Measurements from ENCODE around the gene PLSCR5.

The PLSCR5 gene

GRCh38 chr3:146561463-146561862 is 43.7 kb downstream of the PLSCR5 start:
- Mint-ChIP-seq H3K27me3 (peaks cover 20% of the 10 kb centered on the region), H3K27ac (no peak overlapping the region), H3K4me1 (no peaks in the 10 kb centered on the region), H3K9me3 (no peaks in the 10 kb centered on the region), H3K4me3 (no peak overlapping the region), H3K36me3 (no peaks in the 10 kb centered on the region)
- ATAC-seq, result no peak

GRCh38 chr3:146560678-146561077 is 44.5 kb downstream of the PLSCR5 start:
- Mint-ChIP-seq H3K9me3 (no peaks in the 10 kb centered on the region), H3K27ac (no peak overlapping the region), H3K27me3 (peaks cover 20% of the 10 kb centered on the region), H3K4me1 (no peaks in the 10 kb centered on the region), H3K4me3 (no peak overlapping the region), H3K36me3 (no peaks in the 10 kb centered on the region)
- ATAC-seq, result no peak

DNA sequence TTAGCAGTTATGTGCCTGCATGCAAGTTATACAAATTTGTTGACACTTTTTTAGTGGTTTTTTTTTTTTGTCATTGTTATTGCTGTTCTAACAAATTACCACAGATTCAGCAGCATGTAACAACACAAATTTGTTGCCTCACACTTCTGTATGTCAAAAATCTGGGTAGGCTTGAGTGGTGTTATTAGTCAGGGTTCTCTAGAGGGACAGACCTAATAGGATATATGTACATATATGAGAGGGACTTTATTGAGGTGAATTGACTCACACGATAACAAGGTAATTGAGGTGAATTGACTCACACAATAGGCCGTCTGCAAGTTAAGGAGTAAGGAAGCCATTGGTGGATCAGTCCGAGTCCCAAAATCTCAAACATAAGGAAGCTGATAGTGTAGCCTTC is 45.8 kb downstream of the PLSCR5 start:
- ATAC-seq, result no peak
- no peaks in the 10 kb centered on the region for H3K4me1 Mint-ChIP-seq
- H3K27me3 Mint-ChIP-seq, result peaks cover 20% of the 10 kb centered on the region
- no peak overlapping the region for H3K4me3 Mint-ChIP-seq
- H3K36me3 Mint-ChIP-seq, result no peaks in the 10 kb centered on the region
- H3K27ac Mint-ChIP-seq, result no peak overlapping the region
- H3K9me3 Mint-ChIP-seq, result no peaks in the 10 kb centered on the region

GRCh38 chr3:146558781-146559180 is 46.4 kb downstream of the PLSCR5 start:
- peaks cover 20% of the 10 kb centered on the region for H3K27me3 Mint-ChIP-seq
- H3K4me1 Mint-ChIP-seq, result no peaks in the 10 kb centered on the region
- no peaks in the 10 kb centered on the region for H3K9me3 Mint-ChIP-seq
- H3K4me3 Mint-ChIP-seq, result no peak overlapping the region
- no peak for ATAC-seq
- no peaks in the 10 kb centered on the region for H3K36me3 Mint-ChIP-seq
- no peak overlapping the region for H3K27ac Mint-ChIP-seq

GRCh38 chr3:146557745-146558144 is 47.4 kb downstream of the PLSCR5 start:
- ATAC-seq, result no peak
- H3K4me1 Mint-ChIP-seq, result no peaks in the 10 kb centered on the region
- no peaks in the 10 kb centered on the region for H3K36me3 Mint-ChIP-seq
- peaks cover 13% of the 10 kb centered on the region for H3K27me3 Mint-ChIP-seq
- no peak overlapping the region for H3K4me3 Mint-ChIP-seq
- H3K27ac Mint-ChIP-seq, result no peak overlapping the region
- H3K9me3 Mint-ChIP-seq, result no peaks in the 10 kb centered on the region

GRCh38 chr3:146555311-146555710 is 49.8 kb downstream of the PLSCR5 start:
- no peaks in the 10 kb centered on the region for H3K9me3 Mint-ChIP-seq
- H3K27ac Mint-ChIP-seq, result no peak overlapping the region
- peaks cover 11% of the 10 kb centered on the region for H3K4me1 Mint-ChIP-seq
- no peaks in the 10 kb centered on the region for H3K36me3 Mint-ChIP-seq
- H3K27me3 Mint-ChIP-seq, result no peaks in the 10 kb centered on the region
- ATAC-seq, result no peak
- H3K4me3 Mint-ChIP-seq, result no peak overlapping the region

DNA sequence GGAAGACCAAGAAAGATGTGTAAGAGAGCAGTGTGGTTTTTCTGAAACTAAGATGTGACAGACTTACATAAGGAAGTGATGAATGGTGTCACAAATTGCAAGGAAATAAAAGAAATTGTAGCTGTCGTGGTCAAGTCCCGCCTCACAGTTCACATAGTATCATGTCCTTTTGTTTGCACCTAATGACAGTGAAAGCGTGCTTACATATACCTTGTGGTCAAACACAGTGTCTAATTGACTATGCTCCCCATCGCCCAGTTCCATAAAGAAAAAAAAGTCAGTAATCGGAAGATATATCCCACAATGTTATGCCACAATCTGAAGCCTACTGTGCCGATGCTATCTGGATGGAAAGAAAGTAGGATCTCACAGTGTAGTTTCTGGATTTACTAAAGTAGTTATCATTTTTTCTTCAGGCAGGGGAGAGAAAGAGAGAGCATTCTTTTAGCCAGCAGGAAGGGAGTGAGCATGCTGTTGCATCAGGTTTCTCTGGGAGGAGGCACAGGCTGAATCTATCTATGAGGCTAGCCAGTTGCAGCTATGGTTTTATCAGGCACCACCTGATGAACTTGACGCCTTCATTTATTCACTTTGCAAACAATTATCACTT is 50.9 kb downstream of the PLSCR5 start:
- Mint-ChIP-seq H3K4me1 (peaks cover 15% of the 10 kb centered on the region), H3K27me3 (no peaks in the 10 kb centered on the region), H3K36me3 (no peaks in the 10 kb centered on the region), H3K4me3 (no peak overlapping the region), H3K9me3 (no peaks in the 10 kb centered on the region), H3K27ac (no peak overlapping the region)
- ATAC-seq, result no peak

GRCh38 chr3:146550743-146551510 is 54.2 kb downstream of the PLSCR5 start:
- H3K36me3 Mint-ChIP-seq, result no peaks in the 10 kb centered on the region
- no peak overlapping the region for H3K4me3 Mint-ChIP-seq
- ATAC-seq, result peak; percentile 61

GRCh38 chr3:146550070-146550615 is 55.0 kb downstream of the PLSCR5 start:
- Mint-ChIP-seq H3K4me3 (no peak overlapping the region), H3K36me3 (no peaks in the 10 kb centered on the region), H3K27ac (peak overlapping the region; percentile 14), H3K27me3 (no peaks in the 10 kb centered on the region), H3K9me3 (no peaks in the 10 kb centered on the region), H3K4me1 (peaks cover 26% of the 10 kb centered on the region)
- ATAC-seq, result no peak

More at GRCh38 chr3:146550743-146551510, 54.2 kb downstream of the PLSCR5 start:
- no peaks in the 10 kb centered on the region for H3K9me3 Mint-ChIP-seq
- peak overlapping the region; percentile 14 for H3K27ac Mint-ChIP-seq
- peaks cover 22% of the 10 kb centered on the region for H3K4me1 Mint-ChIP-seq
- H3K27me3 Mint-ChIP-seq, result no peaks in the 10 kb centered on the region

DNA sequence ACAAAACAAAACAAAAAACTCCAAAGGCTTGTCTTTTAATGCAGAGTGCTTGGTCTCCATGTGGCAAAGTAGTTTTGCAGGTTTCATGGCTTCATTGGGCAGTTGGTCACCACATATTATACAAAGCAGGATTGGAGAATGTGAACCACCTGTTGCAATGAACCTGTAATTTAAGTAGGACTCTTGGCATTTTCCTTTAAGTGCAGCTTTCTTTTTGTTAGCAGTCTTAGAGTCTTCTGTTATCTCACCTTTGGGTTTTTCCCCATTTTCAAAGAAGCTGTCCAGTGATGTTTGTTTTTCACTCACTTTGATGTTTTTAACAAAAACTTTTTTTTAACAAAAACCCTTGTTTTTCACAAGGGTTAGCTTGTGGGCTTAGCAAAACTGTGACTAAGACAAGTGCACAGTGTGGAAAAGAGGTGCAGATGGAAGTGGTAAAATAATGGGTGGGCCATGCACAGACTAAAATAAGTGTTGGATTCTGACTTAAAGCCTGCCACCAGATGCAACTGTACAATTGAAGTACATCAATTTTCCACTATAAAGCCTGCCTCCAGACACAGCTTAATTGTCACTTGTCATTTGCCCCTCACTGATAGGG is 57.8 kb downstream of the PLSCR5 start:
- Mint-ChIP-seq H3K36me3 (no peaks in the 10 kb centered on the region), H3K27me3 (no peaks in the 10 kb centered on the region), H3K4me1 (peaks cover 47% of the 10 kb centered on the region), H3K27ac (no peak overlapping the region), H3K9me3 (no peaks in the 10 kb centered on the region), H3K4me3 (no peak overlapping the region)
- no peak for ATAC-seq

- no peak for ATAC-seq
- no peaks in the 10 kb centered on the region for H3K36me3 Mint-ChIP-seq
- no peak overlapping the region for H3K4me3 Mint-ChIP-seq
- peaks cover 53% of the 10 kb centered on the region for H3K4me1 Mint-ChIP-seq
- no peaks in the 10 kb centered on the region for H3K9me3 Mint-ChIP-seq
- H3K27me3 Mint-ChIP-seq, result no peaks in the 10 kb centered on the region
- H3K27ac Mint-ChIP-seq, result no peak overlapping the region
These were observed 58.7 kb downstream of the PLSCR5 start for GRCh38 chr3:146546366-146546965.

DNA sequence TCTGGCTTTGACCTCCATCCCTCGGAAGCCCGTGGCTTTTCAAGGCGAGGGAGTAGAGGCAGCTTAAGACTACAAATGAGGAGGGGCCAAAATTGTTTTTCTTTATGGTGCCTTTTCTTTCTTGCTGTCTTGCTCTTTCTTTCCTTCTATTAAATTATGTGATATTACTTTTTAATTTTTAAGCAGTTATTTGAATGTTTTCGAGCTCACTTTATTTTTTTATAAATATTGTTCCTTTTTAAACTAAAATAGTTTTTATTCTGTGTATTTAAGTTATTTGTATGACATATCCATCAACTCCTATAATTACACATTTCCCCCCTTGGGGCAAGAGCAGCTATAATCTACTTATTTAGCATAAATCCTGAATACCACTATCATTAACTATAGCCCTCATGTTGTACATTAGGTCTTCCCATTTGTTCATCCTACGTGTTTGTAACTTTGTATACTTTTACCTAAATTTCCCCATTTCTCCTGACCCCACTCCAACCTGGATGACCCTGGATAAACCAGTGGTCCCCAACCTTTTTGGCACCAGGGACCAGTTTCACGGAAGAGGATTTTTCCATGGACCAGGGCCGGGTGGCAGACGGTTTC is 60.1 kb downstream of the PLSCR5 start:
- H3K27me3 Mint-ChIP-seq, result no peaks in the 10 kb centered on the region
- H3K4me1 Mint-ChIP-seq, result peaks cover 51% of the 10 kb centered on the region
- no peak for ATAC-seq
- H3K4me3 Mint-ChIP-seq, result peak overlapping the region; percentile 81
- H3K27ac Mint-ChIP-seq, result peak overlapping the region; percentile 85
- no peaks in the 10 kb centered on the region for H3K9me3 Mint-ChIP-seq
- H3K36me3 Mint-ChIP-seq, result no peaks in the 10 kb centered on the region

DNA sequence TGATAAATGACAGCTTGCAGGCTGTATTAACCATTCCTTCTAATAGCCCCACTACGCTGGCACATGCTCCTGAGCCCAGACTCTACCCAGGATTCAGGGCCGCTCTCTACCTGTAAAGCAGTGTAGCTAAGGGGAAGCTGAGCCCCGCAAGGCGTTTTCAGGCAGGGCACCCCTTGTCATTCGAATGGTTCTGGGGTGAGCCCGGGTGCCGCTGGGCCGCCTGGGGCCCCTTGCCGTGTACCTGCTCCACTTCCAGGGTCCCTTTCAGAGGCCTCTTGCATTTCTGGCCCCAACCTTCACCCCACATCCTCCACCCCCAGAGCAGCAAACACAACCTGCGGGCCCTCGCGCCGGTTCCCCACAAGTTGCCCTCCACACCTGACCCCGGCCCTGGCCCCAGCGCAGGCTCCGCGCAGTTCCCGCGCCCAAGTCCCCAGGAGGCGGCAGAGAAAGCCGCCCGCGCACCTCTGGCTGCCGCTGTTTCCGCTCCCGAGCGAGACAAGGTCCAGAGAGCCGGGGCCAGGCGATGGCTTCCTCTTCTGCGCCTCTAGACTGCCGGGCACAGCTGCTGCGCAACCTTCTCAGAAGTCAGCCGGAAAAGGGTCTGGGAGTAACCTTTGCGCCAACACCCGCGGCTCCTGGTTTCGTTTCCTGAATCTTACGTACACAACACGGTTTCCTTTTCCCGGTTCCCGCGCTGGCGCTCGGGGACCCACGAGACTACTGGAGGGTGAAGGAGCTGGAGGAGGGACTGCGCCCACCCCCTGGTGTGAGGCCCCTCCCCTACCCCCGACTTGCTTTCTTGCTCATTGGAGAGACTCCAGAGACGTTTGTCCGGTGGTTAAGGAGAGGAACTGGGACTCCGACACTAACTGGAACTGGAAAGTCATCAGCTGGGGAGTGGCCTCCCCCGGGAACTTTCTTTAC is 60.9 kb downstream of the PLSCR5 start, which contains the start of gene PLSCR1:
Gene PLSCR1, minus strand, starts transcription at position 606 of the 927 bp plus-strand sequence. CDS start 8,055 bp downstream, outside the sequence.
- Mint-ChIP-seq H3K4me1 (peaks cover 53% of the 10 kb centered on the region), H3K9me3 (no peaks in the 10 kb centered on the region), H3K4me3 (peak within 1 kb of the TSS; percentile 81), H3K36me3 (no peaks in the 10 kb centered on the region), H3K27ac (peak within 1 kb of the TSS; percentile 85), H3K27me3 (no peaks in the 10 kb centered on the region)
- ATAC-seq, result peak; percentile 96

GRCh38 chr3:146543461-146544001 is 61.6 kb downstream of the PLSCR5 start:
- H3K36me3 Mint-ChIP-seq, result no peaks in the 10 kb centered on the region
- H3K4me3 Mint-ChIP-seq, result peak overlapping the region; percentile 81
- no peaks in the 10 kb centered on the region for H3K27me3 Mint-ChIP-seq
- ATAC-seq, result peak; percentile 10
- peak overlapping the region; percentile 85 for H3K27ac Mint-ChIP-seq
- H3K9me3 Mint-ChIP-seq, result no peaks in the 10 kb centered on the region
- peaks cover 56% of the 10 kb centered on the region for H3K4me1 Mint-ChIP-seq
